SK-N-MC (cell line): Measurements from ENCODE around the gene CBFA2T2.

ENCODE experiments used
- EZH2 ChIP-seq: fragments of 200-600 bp; sonication (generic); IDR thresholded peaks from one replicate; pipeline ENCODE4 v1.6.1; 2017; ENCODE audit warnings: antibody characterized with exemption
- FOXP2 ChIP-seq: optimal IDR thresholded peaks from 2 replicates; pipeline ENCODE3; 2011; ENCODE audit warnings: mild to moderate bottlenecking, moderate library complexity; ENCODE audit not compliant: insufficient read depth; ENCODE audit errors: extremely low read length, control extremely low read depth
- POLR2AphosphoS5 ChIP-seq: IDR thresholded peaks from 2 replicates; pipeline ENCODE4 v1.6.1; 2012; ENCODE audit warnings: mild to moderate bottlenecking, low read depth, low read length, borderline replicate concordance

GRCh38 chr20:33660035-33660684 is 170.3 kb downstream of the CBFA2T2 start:
- no peak for TF ChIP-seq POLR2AphosphoS5
- no peak for TF ChIP-seq EZH2
- no peak for TF ChIP-seq FOXP2
